ENCODE results near the gene ERCC1. TPM values are rescaled to one million over a fixed set of nuclear protein-coding genes. Genes with fewer than 3 reads are reported as not detected.

ERCC1 gene
- total and polyA plus RNA-seq, 2 of the 13 experiments (the other 11 are each of a cell fraction or from before 2014, with no cell fraction given), result 40.0 to 66.4 TPM

- no peak for TF ChIP-seq SRY (CRISPR knock-in tag; IDR thresholded peaks at IDR 0.05)
- 0 out of 2 replicates have a peak, but pooled peaks have one; percentile 30 for TF ChIP-seq ZNF629 (CRISPR knock-in tag; conservative IDR thresholded peaks at IDR 0.05)
- no peak for TF ChIP-seq CSRNP1 (CRISPR knock-in tag; IDR thresholded peaks at IDR 0.05)
- TF ChIP-seq SMAD9 (CRISPR knock-in tag; IDR thresholded peaks at IDR 0.05), result no peak
- TF ChIP-seq ZNF660 (CRISPR knock-in tag; IDR thresholded peaks at IDR 0.05; ENCODE audit: borderline replicate concordance, low read depth), result no peak
- TF ChIP-seq ELF3 (CRISPR knock-in tag; IDR thresholded peaks at IDR 0.05), result peak; percentile 90
- TF ChIP-seq HOXA9 (CRISPR knock-in tag; IDR thresholded peaks at IDR 0.05; ENCODE audit: borderline replicate concordance), result no peak
- TF ChIP-seq TARDBP (CRISPR knock-in tag; IDR thresholded peaks at IDR 0.05), result no peak
- TF ChIP-seq MAFG (CRISPR knock-in tag; IDR thresholded peaks at IDR 0.05), result no peak
- TF ChIP-seq RERE (CRISPR knock-in tag; IDR thresholded peaks at IDR 0.05; ENCODE audit: low read depth), result no peak
- no peak for TF ChIP-seq DR1 (CRISPR knock-in tag; IDR thresholded peaks at IDR 0.05)
- TF ChIP-seq NPAS2 (CRISPR knock-in tag; IDR thresholded peaks at IDR 0.05; ENCODE audit: borderline replicate concordance), result no peak
- no peak for TF ChIP-seq ZNF235 (CRISPR knock-in tag; IDR thresholded peaks at IDR 0.05; ENCODE audit: borderline replicate concordance)
- no peak for TF ChIP-seq SAFB2 (CRISPR knock-in tag; IDR thresholded peaks at IDR 0.05; ENCODE audit: borderline replicate concordance, low read depth)
- TF ChIP-seq MED8 (CRISPR knock-in tag; IDR thresholded peaks at IDR 0.05; ENCODE audit: insufficient replicate concordance), result no peak
- TF ChIP-seq THAP7 (CRISPR knock-in tag; IDR thresholded peaks at IDR 0.05), result no peak
- TF ChIP-seq SPEN (CRISPR knock-in tag; IDR thresholded peaks at IDR 0.05; ENCODE audit: low read depth), result no peak
- TF ChIP-seq CBX5 (CRISPR knock-in tag; IDR thresholded peaks at IDR 0.05; ENCODE audit: borderline replicate concordance), result no peak
- no peak for TF ChIP-seq GLI4 (CRISPR knock-in tag; IDR thresholded peaks at IDR 0.05; ENCODE audit: borderline replicate concordance)
- TF ChIP-seq EP300 (IDR thresholded peaks at IDR 0.05; ENCODE audit: low read depth in 2 of 2, low read length in 2 of 2), result peak in 1 of 2 experiments; percentile 69; a peak in 2 of 4 replicates
- TF ChIP-seq EP300 (CRISPR knock-in tag; IDR thresholded peaks at IDR 0.05; ENCODE audit: borderline replicate concordance), result no peak; the same call in 1 of the 2 replicates
- no peak for TF ChIP-seq RBAK (CRISPR knock-in tag; IDR thresholded peaks at IDR 0.05)
These were observed 708 bp upstream of the ERCC1 start (continued) for GRCh38 chr19:45424191-45425058.
